DOHH2 (cell line): ENCODE data around the gene FAM174C.

Experiments used
- H3F3A ChIP-seq: fragments of 200-600 bp; sonication (generic), shearing (Covaris generic); 2 replicates; pipeline ENCODE4 v1.6.0; 2016; ENCODE audit warnings: antibody characterized with exemption, mild to moderate bottlenecking; ENCODE audit not compliant: control insufficient read depth, insufficient read depth
- H3K27ac ChIP-seq: fragments of 200-600 bp; sonication (generic); 2 replicates; pipeline ENCODE4 v1.5.1; 2014; ENCODE audit warnings: low read depth, mild to moderate bottlenecking, low read length, moderate library complexity
- H3K27me3 ChIP-seq: fragments of 200-600 bp; sonication (generic); 2 replicates; pipeline ENCODE4 v1.6.1; 2014; ENCODE audit warnings: mild to moderate bottlenecking, low read length, mixed read lengths; ENCODE audit not compliant: control insufficient read depth
- H3K36me3 ChIP-seq: fragments of 200-600 bp; sonication (generic); 2 replicates; pipeline ENCODE4 v1.6.1; 2014; ENCODE audit warnings: mild to moderate bottlenecking, low read length, moderate library complexity, mixed read lengths; ENCODE audit not compliant: control insufficient read depth
- H3K4me1 ChIP-seq: fragments of 200-600 bp; sonication (generic); 2 replicates; pipeline ENCODE4 v1.6.1; 2014; ENCODE audit warnings: mild to moderate bottlenecking, low read length, mixed read lengths; ENCODE audit not compliant: control insufficient read depth
- H3K4me2 ChIP-seq: fragments of 200-600 bp; sonication (generic); 2 replicates; pipeline ENCODE4 v1.6.0; 2014; ENCODE audit warnings: mild to moderate bottlenecking, low read length, moderate library complexity
- H3K4me3 ChIP-seq: fragments of 200-600 bp; sonication (generic); 2 replicates; pipeline ENCODE4 v1.5.1; 2014; ENCODE audit warnings: mild to moderate bottlenecking, low read length, mixed read lengths
- H3K79me2 ChIP-seq: fragments of 200-600 bp; sonication (generic); 2 replicates; pipeline ENCODE4 v1.6.1; 2014; ENCODE audit warnings: mild to moderate bottlenecking, low read length, mixed read lengths; ENCODE audit not compliant: control insufficient read depth
- H3K9me2 ChIP-seq: fragments of 200-600 bp; sonication (generic); replicated peaks from 2 replicates; pipeline ENCODE4 v1.6.1; 2014; ENCODE audit warnings: mild to moderate bottlenecking, low read length, mixed read lengths; ENCODE audit not compliant: control insufficient read depth
- H3K9me3 ChIP-seq: fragments of 200-600 bp; sonication (generic); 2 replicates; pipeline ENCODE4 v1.6.1; 2014; ENCODE audit warnings: antibody characterized with exemption, low read length, mixed read lengths; ENCODE audit not compliant: control insufficient read depth, insufficient read depth
- H4K20me1 ChIP-seq: fragments of 200-600 bp; sonication (generic); 2 replicates; pipeline ENCODE4 v1.6.0; 2014; ENCODE audit warnings: low read depth, mild to moderate bottlenecking, antibody characterized with exemption, low read length, moderate library complexity; ENCODE audit not compliant: control insufficient read depth, insufficient read depth
- EZH2phosphoT487 ChIP-seq: fragments of 200-600 bp; sonication (generic); IDR thresholded peaks from 2 replicates; pipeline ENCODE4 v1.6.1; 2017; ENCODE audit warnings: borderline replicate concordance, mild to moderate bottlenecking, antibody characterized with exemption, low read length, moderate library complexity, mixed read lengths
- TF ChIP-seq, protein P1 (sequence below): fragments of 200-600 bp; sonication (generic); IDR thresholded peaks from one replicate; pipeline ENCODE4 v1.5.1; 2014; ENCODE audit warnings: antibody characterized with exemption, mild to moderate bottlenecking, low read depth, low read length; ENCODE audit not compliant: poor library complexity, severe bottlenecking

FAM174C gene

DNA sequence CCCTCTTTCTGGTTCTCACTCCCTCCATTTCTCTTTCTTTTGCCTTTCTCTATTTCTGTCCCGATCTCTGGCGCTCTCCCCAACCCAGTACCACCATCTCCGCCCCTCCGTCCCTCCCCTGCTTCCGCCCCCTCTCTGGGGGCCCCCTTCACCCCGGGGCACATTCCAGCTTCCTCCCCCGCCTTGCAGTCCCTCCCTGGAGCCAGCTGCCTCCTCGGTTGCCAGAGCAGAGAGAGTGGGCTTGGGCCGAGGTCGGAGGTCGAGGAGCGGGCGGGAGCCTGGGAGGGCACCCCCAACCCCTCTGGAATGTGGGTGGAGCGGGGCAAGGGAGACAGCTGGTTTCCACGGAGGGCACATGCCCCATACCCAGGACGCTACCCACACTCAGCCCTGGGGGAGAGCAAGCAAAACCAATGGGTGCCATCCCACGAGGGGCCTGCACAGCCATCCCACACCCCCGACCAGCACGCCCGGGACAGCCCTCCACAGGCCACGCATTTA lies 12.7 kb upstream of the FAM174C start:
- H3K36me3 ChIP-seq = peaks cover 28% of the 10 kb centered on the region

DNA sequence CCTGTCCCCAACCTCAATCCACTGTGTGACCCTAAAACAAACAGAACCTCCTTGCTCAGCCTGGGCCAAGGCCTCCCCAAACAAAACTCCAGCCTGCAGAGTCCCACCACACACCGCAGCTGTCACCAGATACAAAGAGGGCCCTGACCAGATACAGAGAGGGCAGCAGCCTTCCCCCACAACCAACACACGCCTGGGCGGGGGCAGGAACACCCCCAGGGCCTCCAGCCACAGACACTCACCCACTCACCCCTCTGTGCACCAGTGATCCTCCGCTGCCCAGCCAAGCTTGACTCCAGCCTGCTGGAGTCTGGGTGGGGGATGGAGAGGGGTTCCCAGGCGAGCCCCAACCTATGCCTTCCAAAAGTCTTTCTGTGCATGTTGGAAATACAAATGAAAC lies 12.1 kb upstream of the FAM174C start:
- Histone ChIP-seq H3K36me3 (peaks cover 23% of the 10 kb centered on the region), H4K20me1 (no peaks in the 10 kb centered on the region), H3K79me2 (peaks cover 24% of the 10 kb centered on the region), H3F3A (peaks cover 51% of the 10 kb centered on the region), H3K9me3 (no peaks in the 10 kb centered on the region), H3K9me2 (no peaks in the 10 kb centered on the region), H3K27ac (peak overlapping the region; percentile 95), H3K4me1 (peaks cover 86% of the 10 kb centered on the region), H3K4me2 (peak overlapping the region; percentile 95), H3K4me3 (peak overlapping the region; percentile 77), H3K27me3 (no peaks in the 10 kb centered on the region)
- TF ChIP-seq EZH2phosphoT487 = no peak
- TF ChIP-seq, protein P1, sequence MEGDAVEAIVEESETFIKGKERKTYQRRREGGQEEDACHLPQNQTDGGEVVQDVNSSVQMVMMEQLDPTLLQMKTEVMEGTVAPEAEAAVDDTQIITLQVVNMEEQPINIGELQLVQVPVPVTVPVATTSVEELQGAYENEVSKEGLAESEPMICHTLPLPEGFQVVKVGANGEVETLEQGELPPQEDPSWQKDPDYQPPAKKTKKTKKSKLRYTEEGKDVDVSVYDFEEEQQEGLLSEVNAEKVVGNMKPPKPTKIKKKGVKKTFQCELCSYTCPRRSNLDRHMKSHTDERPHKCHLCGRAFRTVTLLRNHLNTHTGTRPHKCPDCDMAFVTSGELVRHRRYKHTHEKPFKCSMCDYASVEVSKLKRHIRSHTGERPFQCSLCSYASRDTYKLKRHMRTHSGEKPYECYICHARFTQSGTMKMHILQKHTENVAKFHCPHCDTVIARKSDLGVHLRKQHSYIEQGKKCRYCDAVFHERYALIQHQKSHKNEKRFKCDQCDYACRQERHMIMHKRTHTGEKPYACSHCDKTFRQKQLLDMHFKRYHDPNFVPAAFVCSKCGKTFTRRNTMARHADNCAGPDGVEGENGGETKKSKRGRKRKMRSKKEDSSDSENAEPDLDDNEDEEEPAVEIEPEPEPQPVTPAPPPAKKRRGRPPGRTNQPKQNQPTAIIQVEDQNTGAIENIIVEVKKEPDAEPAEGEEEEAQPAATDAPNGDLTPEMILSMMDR = no peak

More for the DNA sequence above, 12.7 kb upstream of the FAM174C start:
- peak overlapping the region; percentile 95 for H3K4me2 ChIP-seq
- no peaks in the 10 kb centered on the region for H3K9me3 ChIP-seq
- H3K4me3 ChIP-seq = peak overlapping the region; percentile 77
- TF ChIP-seq, protein P1 = no peak
- TF ChIP-seq EZH2phosphoT487 = no peak
- H3K9me2 ChIP-seq = no peaks in the 10 kb centered on the region
- H3F3A ChIP-seq = peaks cover 56% of the 10 kb centered on the region
- no peaks in the 10 kb centered on the region for H3K27me3 ChIP-seq
- peak overlapping the region; percentile 95 for H3K27ac ChIP-seq
- H3K79me2 ChIP-seq = peaks cover 29% of the 10 kb centered on the region
- peaks cover 86% of the 10 kb centered on the region for H3K4me1 ChIP-seq
- no peaks in the 10 kb centered on the region for H4K20me1 ChIP-seq

GRCh38 chr19:1264801-1265614 lies 10.3 kb upstream of the FAM174C start:
- peaks cover 4% of the 10 kb centered on the region for H4K20me1 ChIP-seq
- H3K9me2 ChIP-seq = no peaks in the 10 kb centered on the region
- peaks cover 42% of the 10 kb centered on the region for H3F3A ChIP-seq
- H3K9me3 ChIP-seq = no peaks in the 10 kb centered on the region
- peak overlapping the region; percentile 77 for H3K4me3 ChIP-seq
- H3K27me3 ChIP-seq = no peaks in the 10 kb centered on the region; the same call in 1 of the 2 replicates
- TF ChIP-seq EZH2phosphoT487 = no peak
- TF ChIP-seq, protein P1 = no peak
- peaks cover 78% of the 10 kb centered on the region for H3K4me1 ChIP-seq
- H3K4me2 ChIP-seq = peak overlapping the region; percentile 95
- peak overlapping the region; percentile 95 for H3K27ac ChIP-seq
- peaks cover 30% of the 10 kb centered on the region for H3K79me2 ChIP-seq
- H3K36me3 ChIP-seq = peaks cover 18% of the 10 kb centered on the region
